Smooth muscle cell (in vitro differentiated cells): Measurements from ENCODE around the gene FCHSD2. TPM values are rescaled to one million over a fixed set of nuclear protein-coding genes. Genes with fewer than 3 reads are reported as not detected.

Experiments used
- DNase-seq: peaks from one replicate; lab custom pipeline; 2025; ENCODE audit not compliant: unreplicated experiment; lab: John Stamatoyannopoulos, UW
- H2AFZ ChIP-seq: fragments of 200-600 bp; sonication (generic); 2 replicates; pipeline ENCODE4 v1.6.0; 2016; ENCODE audit warnings: antibody characterized with exemption, low read depth, mild to moderate bottlenecking
- H3F3A ChIP-seq: fragments of 200-600 bp; sonication (generic); 2 replicates; pipeline ENCODE4 v1.6.0; 2017; ENCODE audit warnings: antibody characterized with exemption, low read depth
- H3K27ac ChIP-seq: fragments of 200-600 bp; sonication (generic); 2 replicates; pipeline ENCODE4 v1.5.1; 2016; ENCODE audit warnings: low read depth, mild to moderate bottlenecking
- H3K27me3 ChIP-seq: fragments of 200-600 bp; sonication (generic); 2 replicates; pipeline ENCODE4 v1.6.1; 2016; ENCODE audit warnings: low read depth, mild to moderate bottlenecking
- H3K36me3 ChIP-seq: fragments of 200-600 bp; sonication (generic); 2 replicates; pipeline ENCODE4 v1.5.1; 2016; ENCODE audit warnings: low read depth
- H3K4me1 ChIP-seq: fragments of 200-600 bp; sonication (generic); 2 replicates; pipeline ENCODE4 v1.5.1; 2016; ENCODE audit warnings: low read depth
- H3K4me2 ChIP-seq: fragments of 200-600 bp; sonication (generic); 2 replicates; pipeline ENCODE4 v1.6.0; 2016; ENCODE audit warnings: mild to moderate bottlenecking
- H3K4me3 ChIP-seq: fragments of 200-600 bp; sonication (generic); 2 replicates; pipeline ENCODE4 v1.5.1; 2016; ENCODE audit warnings: mild to moderate bottlenecking
- H3K79me2 ChIP-seq: fragments of 200-600 bp; sonication (generic); 2 replicates; pipeline ENCODE4 v1.6.0; 2016; ENCODE audit warnings: low read depth, mild to moderate bottlenecking
- H3K9ac ChIP-seq: fragments of 200-600 bp; sonication (generic); 2 replicates; pipeline ENCODE4 v1.6.0; 2016; ENCODE audit warnings: low read depth
- H3K9me3 ChIP-seq: fragments of 200-600 bp; sonication (generic); replicated peaks from 2 replicates; pipeline ENCODE4 v1.5.1; 2016; ENCODE audit warnings: low read depth
- H4K20me1 ChIP-seq: fragments of 200-600 bp; sonication (generic); 2 replicates; pipeline ENCODE4 v1.6.0; 2016; ENCODE audit warnings: low read depth
- CTCF ChIP-seq: fragments of 200-600 bp; sonication (generic); IDR thresholded peaks from 2 replicates; pipeline ENCODE4 v1.5.1; 2017; ENCODE audit warnings: borderline replicate concordance, mild to moderate bottlenecking, antibody characterized with exemption; ENCODE audit not compliant: insufficient read depth, poor library complexity, severe bottlenecking
- WGBS: methylation state at CpG from one replicate; pipeline ENCODE4 v1.1.7; 2016; ENCODE audit warnings: low lambda C conversion rate; 5-methylcytosine and 5-hydroxymethylcytosine counted together
- polyA plus RNA-seq: library from polyadenylated mRNA; unstranded; fragments of >200 nt; fragmentation: Nextera tagmentation; extraction: Ambion mirVana; gene quantifications from 2 replicates; pipeline ENCODE4 v1.2.1, GENCODE V29; 2016
- total RNA-seq: library from RNA; depleted of rRNA; stranded (reverse); fragments of >200 nt; gene quantifications from 2 replicates; pipeline ENCODE4 v1.2.3, GENCODE V29; 2014

The FCHSD2 gene
- total and polyA plus RNA-seq, 2 experiments from 2014 or later = 14.6 to 24.3 TPM

- no peak overlapping the region for H3K4me3 ChIP-seq
- WGBS = 94% methylated on average over 1 of the region's 1 CpG
- H3K27me3 ChIP-seq = no peaks in the 10 kb centered on the region
- peaks cover 18% of the 10 kb centered on the region for H3K4me1 ChIP-seq
- H3K9me3 ChIP-seq = no peaks in the 10 kb centered on the region
- H4K20me1 ChIP-seq = peaks cover 22% of the 10 kb centered on the region
- no peak overlapping the region for H3K27ac ChIP-seq
- DNase-seq = no peak
- H2AFZ ChIP-seq = no peak overlapping the region
- no peak for TF ChIP-seq CTCF
- H3F3A ChIP-seq = no peaks in the 10 kb centered on the region
- H3K4me2 ChIP-seq = no peak overlapping the region
- peaks cover 11% of the 10 kb centered on the region for H3K79me2 ChIP-seq
- H3K36me3 ChIP-seq = peaks cover 14% of the 10 kb centered on the region
- no peak overlapping the region for H3K9ac ChIP-seq
Observed at GRCh38 chr11:73013021-73013420, 129.1 kb downstream of the FCHSD2 start.

GRCh38 chr11:73012121-73012863 lies 129.8 kb downstream of the FCHSD2 start:
- no peaks in the 10 kb centered on the region for H3F3A ChIP-seq
- H3K4me1 ChIP-seq = peaks cover 18% of the 10 kb centered on the region
- TF ChIP-seq CTCF = no peak
- H3K9ac ChIP-seq = no peak overlapping the region
- no peaks in the 10 kb centered on the region for H3K9me3 ChIP-seq
- H3K27me3 ChIP-seq = no peaks in the 10 kb centered on the region
- H3K4me3 ChIP-seq = no peak overlapping the region
- peaks cover 20% of the 10 kb centered on the region for H4K20me1 ChIP-seq
- no peak overlapping the region for H2AFZ ChIP-seq
- WGBS = 56% methylated on average over 2 of the region's 2 CpGs
- no peak for DNase-seq
- H3K79me2 ChIP-seq = peaks cover 3% of the 10 kb centered on the region
- no peak overlapping the region for H3K4me2 ChIP-seq
- H3K27ac ChIP-seq = no peak overlapping the region
- H3K36me3 ChIP-seq = peaks cover 14% of the 10 kb centered on the region

GRCh38 chr11:73011126-73011817 lies 130.8 kb downstream of the FCHSD2 start:
- H3K4me2 ChIP-seq = no peak overlapping the region
- no peak overlapping the region for H3K9ac ChIP-seq
- no peaks in the 10 kb centered on the region for H3K9me3 ChIP-seq
- peaks cover 17% of the 10 kb centered on the region for H4K20me1 ChIP-seq
- no peak overlapping the region for H3K4me3 ChIP-seq
- no peak for DNase-seq
- no peak for TF ChIP-seq CTCF
- peaks cover 14% of the 10 kb centered on the region for H3K36me3 ChIP-seq
- H2AFZ ChIP-seq = no peak overlapping the region
- H3K27me3 ChIP-seq = no peaks in the 10 kb centered on the region
- no peaks in the 10 kb centered on the region for H3K79me2 ChIP-seq
- H3K27ac ChIP-seq = no peak overlapping the region
- H3K4me1 ChIP-seq = peaks cover 18% of the 10 kb centered on the region
- 100% methylated on average over 2 of the region's 2 CpGs for WGBS
- no peaks in the 10 kb centered on the region for H3F3A ChIP-seq

GRCh38 chr11:73009972-73010371 lies 132.1 kb downstream of the FCHSD2 start:
- no peaks in the 10 kb centered on the region for H3K9me3 ChIP-seq
- no peak for DNase-seq
- no peaks in the 10 kb centered on the region for H3K27me3 ChIP-seq
- H4K20me1 ChIP-seq = peaks cover 14% of the 10 kb centered on the region
- H3K79me2 ChIP-seq = no peaks in the 10 kb centered on the region
- no peak overlapping the region for H3K27ac ChIP-seq
- H3K4me2 ChIP-seq = no peak overlapping the region
- peaks cover 14% of the 10 kb centered on the region for H3K36me3 ChIP-seq
- no peaks in the 10 kb centered on the region for H3F3A ChIP-seq
- TF ChIP-seq CTCF = no peak
- no peak overlapping the region for H2AFZ ChIP-seq
- H3K9ac ChIP-seq = no peak overlapping the region
- H3K4me3 ChIP-seq = no peak overlapping the region
- peaks cover 18% of the 10 kb centered on the region for H3K4me1 ChIP-seq
